Keratinocyte (primary cell): Measurements from ENCODE around the gene PLXNA3. TPM values are rescaled to one million over a fixed set of nuclear protein-coding genes. Genes with fewer than 3 reads are reported as not detected.
A peak's percentile ranks its signal among the peaks of the same experiment; 100 is the strongest.

ENCODE experiments used
- DNase-seq: peaks from one replicate; pipeline ENCODE4 v3.0.0-alpha.2; 2011; ENCODE audit warnings: low read depth, missing footprints, low spot score
- FAIRE-seq: peaks from 2 replicates; lab custom pipeline; 2011; peaks lifted over from hg19 to GRCh38; lab: Jason Lieb, UNC
- H2AFZ ChIP-seq: 2 replicates; pipeline ENCODE4 v1.6.0; 2012; ENCODE audit warnings: low read length, control low read depth, inconsistent platforms; ENCODE audit not compliant: control insufficient read depth
- H3K27ac ChIP-seq: 2 replicates; pipeline ENCODE4 v1.5.1; 2011; ENCODE audit warnings: low read length; ENCODE audit not compliant: control insufficient read depth, insufficient read depth
- H3K27me3 ChIP-seq: 3 replicates; pipeline ENCODE4 v1.6.0; 2011; ENCODE audit warnings: low read length; ENCODE audit not compliant: control insufficient read depth, insufficient read depth; ENCODE audit errors: extremely low read depth
- H3K36me3 ChIP-seq, 2 experiments: 2 replicates in 1 of 2; 3 replicates in 1 of 2; pipeline ENCODE4 v1.5.1; 2011; ENCODE audit warnings: low read length in 2 of 2, mild to moderate bottlenecking in 1 of 2; ENCODE audit not compliant: control insufficient read depth in 2 of 2, insufficient read depth in 2 of 2; ENCODE audit errors: extremely low read depth in 1 of 2
- H3K4me1 ChIP-seq: 3 replicates; pipeline ENCODE4 v1.5.1; 2011; ENCODE audit warnings: low read length; ENCODE audit not compliant: control insufficient read depth, insufficient read depth; ENCODE audit errors: extremely low read depth
- H3K4me2 ChIP-seq: 3 replicates; pipeline ENCODE4 v1.6.0; 2011; ENCODE audit warnings: low read depth, low read length; ENCODE audit not compliant: control insufficient read depth, insufficient read depth; ENCODE audit errors: extremely low read depth
- H3K4me3 ChIP-seq, 3 experiments: fragments of 200-600 bp in 1 of 3; sonication (generic) in 1 of 3; 2 replicates in 2 of 3; 3 replicates in 1 of 3; pipeline ENCODE4 v1.5.1; 2011 to 2016; ENCODE audit warnings: low read length in 3 of 3, mild to moderate bottlenecking in 3 of 3, control low read depth in 2 of 3, inconsistent platforms in 1 of 3, low read depth in 1 of 3, mixed read lengths in 1 of 3, mixed run types in 1 of 3, moderate library complexity in 1 of 3; ENCODE audit not compliant: control insufficient read depth in 2 of 3, insufficient read depth in 2 of 3; ENCODE audit errors: extremely low read depth in 1 of 3
- H3K79me2 ChIP-seq: 2 replicates; pipeline ENCODE4 v1.6.0; 2012; ENCODE audit warnings: low read length; ENCODE audit not compliant: control insufficient read depth, insufficient read depth
- H3K9ac ChIP-seq: 3 replicates; pipeline ENCODE4 v1.6.0; 2011; ENCODE audit warnings: low read length; ENCODE audit not compliant: control insufficient read depth, insufficient read depth; ENCODE audit errors: extremely low read depth
- H3K9me1 ChIP-seq: 3 replicates; pipeline ENCODE4 v1.6.0; 2011; ENCODE audit warnings: low read length; ENCODE audit not compliant: control insufficient read depth, insufficient read depth; ENCODE audit errors: extremely low read depth
- H3K9me3 ChIP-seq: 2 replicates; pipeline ENCODE4 v1.5.1; 2012; ENCODE audit warnings: low read depth, low read length; ENCODE audit not compliant: control insufficient read depth
- H4K20me1 ChIP-seq: 3 replicates; pipeline ENCODE4 v1.6.0; 2011; ENCODE audit warnings: low read length; ENCODE audit not compliant: control insufficient read depth, insufficient read depth; ENCODE audit errors: extremely low read depth
- CTCF ChIP-seq, 3 experiments: IDR thresholded peaks in 1 of 3; conservative IDR thresholded peaks in 1 of 3; optimal IDR thresholded peaks in 1 of 3; 2 replicates in 2 of 3; 3 replicates in 1 of 3; pipeline versions ENCODE3 to v1.5.1; 2011; ENCODE audit warnings: low read length in 3 of 3, mild to moderate bottlenecking in 3 of 3, moderate library complexity in 2 of 3, control low read depth in 1 of 3, inconsistent platforms in 1 of 3; ENCODE audit not compliant: insufficient read depth in 2 of 3; ENCODE audit errors: extremely low read depth in 1 of 3
- EZH2 ChIP-seq: IDR thresholded peaks from one replicate; pipeline ENCODE4 v1.6.1; 2012; ENCODE audit warnings: inconsistent platforms, mild to moderate bottlenecking, low read length, moderate library complexity
- dilution Hi-C: fragments of 300-500 bp; cut with MboI; formaldehyde crosslinking; loops from one replicate; pipeline ENCODE4 v1.7.0; 2020; ENCODE audit warnings: low sequenced_read_pairs; ENCODE audit not compliant: extremely low pct_ligation_motif_present
- polyA plus RNA-seq, 5 experiments: library from polyadenylated mRNA; depleted of rRNA in 3 of 5; stranded (reverse) in 3 of 5; stranded (forward) in 1 of 5; unstranded in 1 of 5; fragments of >200 nt; gene quantifications; 1 replicate in 1 of 5; 2 replicates in 3 of 5; 3 replicates in 1 of 5; pipeline versions ENCODE4 v1.2.1 to v1.2.3, GENCODE V29; 2011 to 2012; ENCODE audit warnings: missing spikeins in 2 of 5, low read depth in 1 of 5, low replicate concordance in 1 of 5

Gene PLXNA3
- polyA plus RNA-seq, 1 donor (not counting 4 experiments of a cell fraction or from before 2014, with no cell fraction given): 7.6 TPM

- Histone ChIP-seq H3K9ac (no peak within 1 kb of the TSS), H3K4me1 (no peaks in the 10 kb centered on the region), H3K36me3 (no peaks in the 10 kb centered on the region), H3K4me2 (peak within 1 kb of the TSS; percentile 67), H3K79me2 (no peaks in the 10 kb centered on the region), H3K9me3 (no peaks in the 10 kb centered on the region), H2AFZ (peak within 1 kb of the TSS; percentile 27), H3K4me3 (peak within 1 kb of the TSS; percentile 42 to 57 (median 47)), H3K27me3 (no peaks in the 10 kb centered on the region), H3K27ac (no peak within 1 kb of the TSS), H4K20me1 (no peaks in the 10 kb centered on the region), H3K9me1 (no peaks in the 10 kb centered on the region)
- no peak for FAIRE-seq
- TF ChIP-seq CTCF (optimal IDR thresholded peaks at IDR 0.05 in 1 of 3, IDR thresholded peaks at IDR 0.05 in 1 of 3, conservative IDR thresholded peaks at IDR 0.05 in 1 of 3; ENCODE audit: extremely low read depth in 1 of 3, insufficient read depth in 2 of 3, low read length in 3 of 3) (no peak), EZH2 (no peak)
- DNase-seq: no peak
- dilution Hi-C loops: no loop called here
Measured at GRCh38 chrX:154478728-154479622, 20.9 kb downstream of the PLXNA3 start, which contains the start of gene LAGE3. TSS of gene LAGE3 (minus strand) at chrX:154479281. CDS start at chrX:154478915, 366 bp downstream.

- Histone ChIP-seq H3K4me1 (peaks cover 6% of the 10 kb centered on the region), H3K9me3 (no peaks in the 10 kb centered on the region), H4K20me1 (no peaks in the 10 kb centered on the region), H3K79me2 (peaks cover 8% of the 10 kb centered on the region), H3K27me3 (no peaks in the 10 kb centered on the region), H3K4me2 (no peak overlapping the region), H3K4me3 (no peak overlapping the region), H3K9me1 (no peaks in the 10 kb centered on the region), H3K36me3 (peaks cover 3 to 8% of the 10 kb centered on the region in 2 experiments), H2AFZ (no peak overlapping the region), H3K9ac (no peak overlapping the region), H3K27ac (no peak overlapping the region)
- dilution Hi-C loops: no loop called here
- DNase-seq: no peak
- TF ChIP-seq CTCF (optimal IDR thresholded peaks at IDR 0.05 in 1 of 3, IDR thresholded peaks at IDR 0.05 in 1 of 3, conservative IDR thresholded peaks at IDR 0.05 in 1 of 3; ENCODE audit: extremely low read depth in 1 of 3, insufficient read depth in 2 of 3, low read length in 3 of 3) (no peak), EZH2 (no peak)
- FAIRE-seq: no peak
Measured at GRCh38 chrX:154481195-154481594, 23.1 kb downstream of the PLXNA3 start.
